AG08396 (cell line): ENCODE measurements around the gene CEP112.
"Not testable (repeated sequence)": the region's sequence is repeated elsewhere in the genome, so short reads cannot be mapped to it uniquely, and the experiment has no call there.

ENCODE experiments used
- DNase-seq: peaks from one replicate; pipeline ENCODE4 v3.0.0; 2012; ENCODE audit warnings: low spot score, mixed read lengths

The CEP112 gene

DNA sequence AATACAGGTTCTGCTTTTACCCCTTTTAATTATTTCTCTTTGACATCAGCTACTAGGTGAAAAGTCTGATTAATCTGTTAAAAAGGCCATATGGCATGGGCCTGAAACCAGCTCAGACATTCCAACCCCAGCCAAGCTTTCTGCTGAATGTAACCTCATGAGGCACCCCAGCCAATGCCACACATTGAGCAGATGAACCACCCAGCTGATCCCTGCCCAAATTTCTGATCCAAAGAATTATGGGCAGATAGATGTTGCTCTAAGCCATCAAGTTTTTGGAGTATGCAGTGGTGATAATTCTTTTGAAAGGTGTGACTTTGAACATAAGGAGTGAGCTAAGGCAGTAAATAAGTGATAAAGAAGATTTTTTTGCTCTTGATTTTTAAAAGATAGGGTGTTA is 452.9 kb downstream of the CEP112 start:
- no peak for DNase-seq

DNA sequence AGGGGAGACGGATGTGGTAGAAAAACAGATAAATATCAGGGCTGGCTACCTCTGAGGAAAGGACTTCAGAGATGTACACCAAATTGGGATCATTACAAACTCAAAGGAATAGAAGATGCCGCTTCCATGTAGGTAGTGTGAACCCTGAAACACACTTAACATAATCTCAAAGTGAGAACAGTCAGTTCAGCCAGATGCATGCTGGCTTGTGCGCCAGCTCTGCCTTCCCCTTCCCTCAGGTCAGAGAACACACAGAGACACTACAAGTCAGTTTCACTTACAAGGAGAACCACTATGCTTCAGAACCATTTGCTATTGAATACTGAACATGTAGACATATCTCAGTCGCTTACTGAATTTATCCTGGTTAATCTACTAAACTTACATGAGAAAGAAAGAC is 454.5 kb downstream of the CEP112 start:
- DNase-seq: no peak

DNA sequence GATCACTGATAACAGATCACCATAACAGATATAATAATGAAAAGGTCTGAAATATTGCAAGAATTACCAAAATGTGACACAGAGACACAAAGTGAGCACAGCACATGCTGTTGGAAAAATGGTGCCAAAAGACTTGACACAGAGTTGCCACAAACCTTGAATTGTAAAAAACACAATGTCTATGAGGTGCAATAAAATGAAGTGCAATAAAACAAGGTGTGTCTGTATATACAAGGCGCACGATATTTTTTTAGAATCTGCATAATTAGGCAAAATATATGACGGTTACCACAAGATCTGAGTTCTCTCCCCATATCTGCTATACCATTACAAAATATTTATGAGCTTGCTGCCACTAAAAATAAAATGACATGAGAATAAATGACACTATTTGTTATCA is 458.6 kb downstream of the CEP112 start:
- no peak for DNase-seq

DNA sequence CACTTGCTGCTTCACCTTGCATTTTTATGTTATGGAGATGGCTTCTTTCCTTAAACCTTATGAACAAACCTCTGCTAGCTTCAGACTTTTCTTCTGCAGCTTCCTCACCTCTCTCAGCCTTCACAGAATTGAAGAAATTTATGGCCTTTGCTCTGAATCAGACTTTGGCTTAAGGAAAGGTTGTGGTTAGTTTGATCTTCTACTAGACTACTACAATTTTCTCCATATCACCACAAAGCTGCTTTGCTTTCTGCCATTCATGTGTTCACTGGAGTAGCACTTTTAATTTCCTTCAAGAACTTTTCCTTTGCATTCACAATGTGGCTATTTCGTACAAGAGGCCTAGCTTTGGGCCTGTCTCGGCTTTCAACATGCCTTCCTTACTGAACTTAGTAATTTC is 459.3 kb downstream of the CEP112 start:
- DNase-seq: not testable (repeated sequence)

DNA sequence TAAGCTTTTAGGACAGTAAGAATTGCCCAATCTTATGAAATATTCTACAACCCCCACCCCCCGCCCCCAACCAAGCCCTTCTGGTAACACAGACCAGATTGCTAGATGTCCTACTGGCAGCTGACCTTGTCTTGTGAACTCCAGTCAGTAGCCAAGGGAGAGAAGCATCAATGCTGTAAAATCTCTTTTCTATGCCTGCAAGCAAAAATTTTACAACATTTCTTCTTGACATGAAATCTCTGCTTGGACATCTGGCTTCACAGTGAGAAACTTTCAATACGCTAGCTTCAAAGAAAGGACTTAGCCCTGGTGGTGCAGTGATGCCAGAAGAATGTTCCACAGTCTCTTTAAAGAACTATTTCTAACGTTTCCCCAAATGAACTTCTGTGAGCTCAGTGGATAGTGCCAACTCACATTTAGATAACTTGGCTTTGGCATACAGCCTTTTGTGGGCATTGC is 461.2 kb downstream of the CEP112 start:
- DNase-seq: no peak

DNA sequence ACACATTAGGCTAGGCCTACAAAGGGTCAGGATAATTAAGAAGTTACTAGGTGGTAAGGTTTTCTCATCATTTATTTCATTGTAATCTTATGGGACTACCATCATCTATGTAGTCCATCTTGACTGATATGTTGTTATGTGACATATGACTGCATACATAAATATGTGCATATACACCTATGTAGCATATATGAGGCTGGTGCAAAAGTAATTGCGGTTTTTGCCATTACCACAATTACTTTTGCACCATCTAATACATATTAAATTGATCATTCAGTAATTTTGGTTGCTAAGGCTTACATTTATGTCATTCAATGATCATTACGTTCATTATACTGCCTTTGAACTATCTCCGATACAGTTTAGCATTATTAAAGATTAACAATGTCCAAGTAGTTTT is 462.7 kb downstream of the CEP112 start:
- no peak for DNase-seq

DNA sequence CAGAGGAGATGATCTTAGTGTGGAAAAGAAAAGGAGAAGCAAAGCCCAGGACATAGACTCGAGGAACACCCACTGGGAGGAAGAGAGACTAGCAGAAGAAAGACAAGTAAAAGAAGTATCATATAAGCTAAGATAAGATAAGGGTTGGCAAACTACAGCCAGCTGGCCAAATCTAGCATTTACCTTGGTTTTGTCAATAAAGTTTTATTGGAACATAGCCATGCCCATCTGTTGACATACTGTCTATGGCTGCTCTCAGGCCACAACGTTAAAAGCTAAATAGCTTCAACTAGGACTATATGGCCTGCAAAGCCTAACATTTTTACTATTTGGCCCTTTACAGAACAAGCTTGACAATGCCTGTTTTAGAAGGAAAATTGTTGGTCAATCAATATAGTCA is 464.1 kb downstream of the CEP112 start:
- DNase-seq: no peak

DNA sequence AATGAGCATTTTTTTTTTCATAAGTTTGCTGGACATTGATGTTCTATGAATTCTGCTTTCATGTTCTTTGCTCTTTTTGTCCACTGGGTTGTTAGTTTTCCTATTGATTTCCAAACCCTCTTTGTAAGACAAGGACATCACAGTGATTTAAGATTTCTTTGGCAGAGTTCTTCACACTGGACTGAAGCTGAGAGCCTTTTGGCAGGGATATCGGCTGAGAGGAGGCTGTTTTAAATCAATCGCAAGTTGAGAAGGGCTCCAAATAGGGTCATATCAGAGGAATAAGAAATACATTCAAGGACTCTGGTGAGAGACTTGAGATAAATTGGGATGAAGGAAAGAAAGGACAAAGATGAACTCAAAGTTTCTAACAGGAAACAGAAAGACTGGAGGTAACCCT is 464.7 kb downstream of the CEP112 start:
- DNase-seq: no peak

DNA sequence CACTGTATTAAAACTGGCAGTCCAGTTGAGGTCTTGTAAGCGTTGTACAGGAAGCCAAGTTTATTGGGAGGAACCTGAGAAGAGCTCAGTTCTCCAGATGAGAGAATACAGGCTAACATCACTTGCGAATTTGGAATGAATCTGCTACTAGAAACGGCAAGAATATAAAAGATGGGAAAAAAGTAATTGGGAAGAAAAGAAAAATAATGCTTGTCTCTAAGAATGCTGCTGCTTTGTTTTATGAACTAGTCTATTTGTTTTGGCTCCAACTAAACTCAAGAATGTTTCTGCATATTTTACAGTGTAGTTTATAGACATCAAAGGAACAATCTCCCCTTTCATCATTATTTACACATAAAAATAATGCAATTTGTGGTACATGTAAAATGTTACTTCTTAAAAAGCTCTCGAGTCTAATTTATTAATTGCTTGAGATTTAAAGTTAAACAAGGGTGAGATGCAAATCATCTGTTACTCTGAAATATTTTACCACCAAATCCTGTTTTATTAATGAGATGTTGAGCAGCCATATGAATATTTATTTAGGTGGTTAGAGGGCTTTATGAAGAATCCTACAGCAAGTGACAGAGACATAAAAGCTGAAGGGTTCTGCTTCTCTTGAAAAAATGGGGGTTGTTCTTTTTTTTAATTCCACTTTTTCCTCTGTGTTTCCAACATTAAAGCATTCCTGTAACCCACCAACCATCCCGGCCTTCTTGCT is 468.3 kb downstream of the CEP112 start:
- DNase-seq: no peak

DNA sequence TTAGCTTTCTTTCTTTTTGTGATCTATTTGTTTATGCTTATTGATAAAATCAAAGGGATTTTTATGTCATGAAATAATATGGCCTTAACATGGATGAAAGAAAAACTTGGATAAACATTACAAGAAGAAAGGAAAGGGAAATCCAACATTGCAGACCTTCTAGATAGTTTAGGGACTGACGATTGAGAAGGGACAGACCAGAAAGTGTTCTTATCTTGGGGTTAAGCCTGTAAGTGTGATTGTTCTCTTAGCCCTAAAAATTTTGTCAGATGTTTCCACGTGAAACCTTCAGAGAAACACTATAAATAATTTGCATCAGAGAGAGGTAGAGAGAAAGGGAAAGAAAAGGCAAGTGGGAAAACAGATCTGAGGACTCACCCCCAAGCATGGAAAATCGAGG is 473.3 kb downstream of the CEP112 start:
- no peak for DNase-seq

DNA sequence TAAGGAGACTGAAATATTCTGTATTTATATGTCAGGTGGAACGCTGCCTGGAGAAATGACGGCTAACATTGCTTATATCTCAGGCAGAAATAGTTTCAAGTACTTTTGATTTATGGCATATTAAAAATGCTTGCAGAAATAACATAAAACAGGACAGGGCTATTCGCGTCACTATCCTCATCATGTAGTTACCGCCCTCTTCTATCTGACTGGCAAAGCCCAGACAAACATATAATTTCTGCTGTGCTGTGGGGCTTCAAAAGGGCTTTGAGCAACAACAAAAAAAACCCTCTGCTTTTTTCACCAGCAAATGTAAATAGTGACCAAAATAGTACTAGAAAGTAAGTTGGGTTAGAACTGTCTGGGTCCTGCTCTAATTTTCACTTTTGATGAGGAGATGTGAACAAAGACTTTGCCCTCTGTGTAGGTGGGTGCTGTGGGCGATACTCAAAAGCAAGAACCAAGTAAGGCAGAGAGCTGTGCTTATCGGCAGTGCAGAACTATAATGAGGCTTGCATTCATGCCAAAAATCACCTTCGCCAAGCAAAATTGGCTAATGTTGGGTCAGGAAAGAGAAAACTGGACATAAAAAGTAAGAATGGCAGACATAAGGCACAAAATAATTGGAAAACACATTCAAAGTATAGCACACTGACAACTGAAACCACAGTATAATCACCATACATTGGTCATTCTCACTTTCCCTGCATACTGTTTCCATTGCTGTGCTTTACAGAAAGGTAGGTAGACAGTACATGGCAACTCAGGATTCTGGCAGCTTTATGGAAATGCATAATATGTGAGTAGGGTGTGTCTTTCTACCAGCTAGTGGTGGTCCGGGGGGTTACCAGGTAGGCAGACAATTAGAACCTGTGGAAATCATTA is 479.3 kb downstream of the CEP112 start:
- DNase-seq: no peak

DNA sequence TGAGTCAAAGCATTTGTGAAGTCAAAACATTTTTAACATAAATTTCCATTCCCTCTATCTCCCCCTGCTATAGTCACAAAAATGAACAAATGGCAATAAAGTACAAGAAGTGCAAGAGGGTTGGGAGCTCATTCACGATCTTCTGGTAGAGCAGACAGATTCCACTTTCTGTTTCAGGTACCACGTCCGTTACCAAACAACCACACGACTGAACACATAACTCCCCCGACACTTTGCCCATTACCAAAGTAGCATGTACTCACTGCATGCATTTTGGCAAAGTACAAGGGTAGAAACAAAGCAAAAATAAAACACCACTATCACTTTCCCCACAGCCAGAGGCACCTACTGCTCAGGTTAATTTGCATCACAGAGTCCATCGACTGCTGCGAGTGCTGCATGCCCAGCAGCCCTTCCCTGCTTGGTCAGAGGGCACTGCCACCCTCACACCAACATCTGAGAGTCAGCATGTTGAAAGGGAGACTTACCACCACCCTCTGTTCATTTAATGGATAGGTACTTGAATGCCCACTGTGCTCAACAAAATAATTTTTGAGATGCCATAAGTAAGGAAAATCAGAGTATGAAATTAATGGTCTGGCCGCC is 480.2 kb downstream of the CEP112 start:
- DNase-seq: no peak

DNA sequence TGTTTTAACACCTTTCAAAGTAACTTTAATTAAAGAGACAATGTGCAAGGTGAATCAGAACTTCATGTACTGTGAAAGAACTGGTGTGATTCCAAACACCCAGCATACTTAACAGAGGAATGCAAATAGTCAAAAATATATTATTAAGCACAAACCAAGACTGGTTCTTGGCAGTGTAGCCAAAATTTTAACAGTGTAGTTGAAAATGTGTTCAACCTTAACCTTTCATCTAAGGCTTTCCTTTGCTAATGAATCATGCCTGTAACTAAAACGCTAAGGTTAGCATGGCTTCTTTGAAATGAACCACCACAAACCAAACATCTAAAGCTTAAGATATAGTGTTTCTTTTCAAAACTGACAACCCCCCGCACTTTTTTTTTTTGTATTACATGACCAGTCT is 484.2 kb downstream of the CEP112 start:
- no peak for DNase-seq

DNA sequence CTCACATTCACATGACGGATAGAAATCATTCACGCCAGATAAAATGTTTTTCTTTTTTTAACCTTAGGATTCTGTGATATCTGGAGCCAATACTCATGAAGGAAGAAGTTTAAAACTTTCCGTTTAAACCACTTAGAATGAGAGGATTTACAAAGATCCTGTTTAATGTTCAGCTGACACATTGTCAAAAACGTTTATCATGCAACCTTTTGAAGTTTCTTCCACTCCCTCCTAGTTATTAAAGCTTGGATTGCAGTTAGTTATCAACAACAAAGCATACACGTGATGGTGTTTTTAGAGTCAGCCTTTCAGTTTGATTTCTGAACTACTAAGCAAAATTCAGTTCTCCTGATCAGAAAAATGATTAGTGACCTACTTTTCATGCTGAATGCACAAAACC is 487.2 kb downstream of the CEP112 start:
- no peak for DNase-seq

DNA sequence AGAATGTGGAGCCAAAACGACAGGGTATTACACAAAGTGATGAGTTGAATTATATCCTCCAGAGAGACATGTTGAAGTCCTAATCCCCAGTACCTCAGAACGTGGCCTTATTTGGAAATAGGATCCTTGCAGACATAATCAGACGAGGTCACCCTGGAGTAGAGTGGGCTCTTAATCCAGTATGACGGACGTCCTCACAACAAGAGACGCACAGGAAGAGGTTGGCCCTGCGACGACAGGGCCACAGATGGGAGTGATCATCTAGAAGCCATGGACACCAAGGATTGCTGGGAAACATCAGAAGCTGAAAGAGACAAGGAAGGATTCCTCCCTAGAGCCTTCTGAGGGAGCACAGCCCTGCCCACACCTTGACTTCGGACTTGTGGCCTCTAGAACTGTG is 488.0 kb downstream of the CEP112 start:
- DNase-seq: no peak

DNA sequence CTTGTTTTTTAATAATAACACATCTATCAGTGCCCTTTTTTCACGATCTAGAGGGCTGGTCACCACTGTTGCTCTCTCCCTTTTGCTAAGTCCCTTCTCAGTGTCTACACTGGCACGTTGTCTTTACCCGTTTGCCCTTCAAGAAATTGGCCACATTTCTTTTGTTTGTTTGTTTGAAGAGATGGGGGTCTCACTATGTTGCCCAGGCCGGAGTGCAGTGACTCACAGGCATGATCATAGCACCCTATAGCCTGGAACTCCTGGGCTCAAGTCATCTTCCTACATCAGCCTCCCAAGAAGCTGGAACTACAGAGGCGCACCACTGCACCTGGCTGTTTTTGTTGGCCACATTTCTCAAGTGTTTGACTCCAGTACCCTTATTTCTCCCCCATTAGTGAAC is 492.5 kb downstream of the CEP112 start:
- no peak for DNase-seq

DNA sequence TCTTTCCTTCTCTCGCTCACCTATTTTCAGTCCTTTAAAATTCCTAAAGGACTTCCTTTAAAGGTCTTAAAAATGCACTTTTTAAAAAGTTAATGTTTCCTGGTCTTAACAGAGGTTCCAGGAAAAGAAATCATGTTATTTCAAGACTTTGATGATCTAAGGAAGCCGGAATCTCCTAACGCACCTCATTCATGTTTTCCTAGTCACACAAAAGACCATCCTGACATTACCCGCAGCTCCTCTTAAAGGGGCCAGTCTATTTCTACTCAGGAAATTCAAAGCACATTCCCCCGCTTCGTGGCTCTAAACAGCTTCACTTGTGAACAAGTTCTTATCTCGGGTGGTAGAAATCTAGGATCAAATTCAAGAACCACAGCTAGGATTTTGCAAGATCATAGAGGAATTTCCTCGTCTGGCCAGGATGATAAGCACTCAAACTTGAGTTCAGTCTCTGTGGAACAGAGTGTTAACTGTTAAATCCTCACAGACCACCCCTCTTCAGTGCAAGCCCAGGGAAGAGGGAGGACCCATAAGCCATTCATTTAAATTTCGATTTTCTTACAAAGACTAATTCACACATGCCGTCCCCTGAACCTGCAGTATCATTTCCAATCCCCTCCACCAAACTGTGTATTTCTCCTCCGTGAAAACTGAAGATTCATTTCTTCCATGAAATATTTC is 493.4 kb downstream of the CEP112 start:
- DNase-seq: no peak

DNA sequence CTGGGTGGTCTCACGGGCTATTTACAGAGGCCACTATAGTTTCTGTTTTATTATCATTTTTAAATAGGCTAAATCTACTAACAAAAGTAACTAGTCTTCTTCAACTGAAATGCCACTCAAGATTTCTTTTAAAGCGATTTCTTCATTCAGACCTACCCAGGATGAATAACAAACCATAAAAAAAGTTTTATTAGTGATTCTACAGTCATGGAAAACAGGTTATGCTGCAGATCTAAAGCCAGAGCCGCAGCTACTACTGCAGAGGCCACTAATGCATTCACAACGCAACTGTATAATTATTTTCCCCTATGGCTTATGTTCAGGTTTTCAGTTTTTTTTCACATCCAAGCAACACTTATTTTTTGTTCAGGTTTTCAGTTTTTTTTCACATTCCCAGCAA is 494.3 kb downstream of the CEP112 start:
- DNase-seq: no peak

DNA sequence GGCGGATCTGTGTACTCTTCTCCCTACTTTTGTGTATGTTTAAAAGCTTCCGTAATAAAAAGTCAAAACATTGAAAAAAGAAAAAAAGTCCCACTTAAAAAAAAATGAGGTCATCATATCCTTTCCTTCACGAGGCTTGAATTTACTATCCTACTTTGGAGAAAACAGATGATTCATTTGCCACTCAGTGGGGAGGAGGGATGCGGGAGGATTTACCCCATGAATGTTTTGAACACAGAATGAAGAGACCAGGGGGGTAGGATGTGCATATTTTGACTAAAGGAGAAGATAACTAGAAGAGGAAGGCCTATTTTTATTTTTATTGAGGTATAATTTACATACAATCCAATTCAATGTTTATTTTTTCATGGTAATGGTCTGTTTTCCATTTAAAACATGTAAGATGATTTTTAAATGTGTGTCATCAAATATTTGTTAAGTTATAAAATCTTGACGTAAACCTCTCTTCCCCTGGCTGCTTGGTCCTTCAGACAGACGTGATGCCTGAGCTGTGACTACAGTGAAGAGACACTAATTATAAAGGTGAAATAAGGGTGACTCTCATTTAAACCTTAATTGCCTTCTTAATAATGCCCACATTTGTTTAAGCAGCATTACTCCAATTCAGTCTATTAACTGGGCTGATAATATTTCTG is 495.1 kb downstream of the CEP112 start:
- peak; percentile 13 for DNase-seq

DNA sequence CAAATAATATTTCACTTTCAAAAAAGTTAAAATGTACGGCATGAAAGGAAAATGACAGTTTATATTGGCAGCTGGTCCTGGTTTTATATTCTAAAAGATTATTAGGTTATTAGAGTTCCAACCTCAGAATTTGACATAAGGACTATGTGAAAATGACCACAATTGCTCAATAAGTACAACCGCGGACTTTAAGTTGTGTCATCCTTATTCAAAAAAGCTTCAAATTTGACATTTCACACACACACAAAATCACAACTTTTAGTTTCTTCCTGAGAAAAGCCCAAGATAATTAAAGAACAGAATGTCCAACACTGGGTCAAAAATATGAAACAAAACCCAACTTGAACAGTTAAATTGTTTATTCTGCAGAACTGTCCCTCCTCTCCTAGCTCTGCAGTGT is 497.3 kb downstream of the CEP112 start:
- DNase-seq: no peak

DNA sequence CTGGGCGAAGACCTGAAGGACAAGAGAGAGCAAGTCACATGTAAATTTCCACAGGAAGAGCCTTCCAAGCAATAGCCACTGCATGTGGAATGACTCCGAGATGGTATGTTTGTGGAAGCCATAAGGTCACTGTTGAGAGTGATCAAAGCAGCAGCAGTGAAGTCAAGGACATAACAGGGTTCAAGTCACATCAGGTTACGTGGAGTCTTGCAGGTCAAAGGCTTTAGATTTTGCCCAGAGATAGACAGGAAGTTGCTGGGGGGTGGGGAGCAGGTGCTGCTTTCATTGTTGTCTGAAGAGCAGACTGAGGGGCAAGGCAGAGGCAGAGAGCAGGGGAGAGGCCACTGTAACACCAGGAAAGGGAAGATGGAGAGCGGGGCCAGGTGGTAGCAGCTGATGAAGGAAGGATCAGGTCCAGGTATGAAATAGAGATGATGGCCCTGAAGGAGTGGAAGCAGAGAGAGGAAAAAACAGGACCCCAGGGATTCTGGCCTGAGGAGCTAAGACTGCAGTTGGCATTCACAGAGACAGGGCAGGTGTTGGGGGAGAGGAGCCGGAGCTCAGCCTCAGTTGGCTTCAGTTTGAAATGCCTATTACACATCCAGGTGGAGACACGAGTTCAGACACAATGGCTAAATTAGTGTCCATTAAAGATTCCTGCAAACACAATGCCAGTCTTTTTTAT is 501.2 kb downstream of the CEP112 start:
- no peak for DNase-seq
